ENCODE data around the gene TBCCD1.

The TBCCD1 gene

GRCh38 chr3:186567072-186567921, at the start of gene TBCCD1:
TBCCD1 (minus strand) TSS chr3:186567339; CDS start chr3:186564329, 3,010 bp downstream.
- DNase-seq, result peak; percentile 96

GRCh38 chr3:186616299-186616617, 49.1 kb upstream of the TBCCD1 start:
- DNase-seq, result no peak

GRCh38 chr3:186614597-186615483, 47.7 kb upstream of the TBCCD1 start:
- DNase-seq, result peak; percentile 69

- no peak for DNase-seq
Observed at GRCh38 chr3:186614266-186614596, 47.1 kb upstream of the TBCCD1 start.

GRCh38 chr3:186613637-186614265, 46.6 kb upstream of the TBCCD1 start:
- DNase-seq, result no peak

- DNase-seq, result no peak
Observed at GRCh38 chr3:186612721-186613636, 45.8 kb upstream of the TBCCD1 start, which contains the start of gene AHSG. AHSG (plus strand) TSS chr3:186613060; CDS start chr3:186613142, 82 bp downstream.

- no peak for DNase-seq
Observed at GRCh38 chr3:186612065-186612464, 44.9 kb upstream of the TBCCD1 start.

- DNase-seq, result no peak
Observed at GRCh38 chr3:186609247-186609868, 42.2 kb upstream of the TBCCD1 start.

- DNase-seq, result no peak
Observed at GRCh38 chr3:186608624-186609215, 41.6 kb upstream of the TBCCD1 start.

- no peak for DNase-seq
Observed at GRCh38 chr3:186605561-186606545, 38.7 kb upstream of the TBCCD1 start.

- no peak for DNase-seq
Observed at GRCh38 chr3:186605078-186605477, 37.9 kb upstream of the TBCCD1 start.

- no peak for DNase-seq
Observed at GRCh38 chr3:186603159-186603558, 36.0 kb upstream of the TBCCD1 start.

- no peak for DNase-seq
Observed at GRCh38 chr3:186600896-186601295, 33.8 kb upstream of the TBCCD1 start.

GRCh38 chr3:186599785-186600166, 32.6 kb upstream of the TBCCD1 start:
- no peak for DNase-seq

GRCh38 chr3:186599142-186599784, 32.1 kb upstream of the TBCCD1 start:
- DNase-seq, result no peak

GRCh38 chr3:186598794-186599141, 31.6 kb upstream of the TBCCD1 start:
- no peak for DNase-seq

GRCh38 chr3:186598108-186598784, 31.1 kb upstream of the TBCCD1 start:
- no peak for DNase-seq

- DNase-seq, result no peak
Observed at GRCh38 chr3:186596568-186597287, 29.6 kb upstream of the TBCCD1 start.

All from activated CD4-positive, CD25-positive, alpha-beta regulatory T cell treated with anti-CD3 and anti-CD28 coated beads, Interleukin-2, amount 50 U/mL, for 72 hours (primary cell).